CMK (cell line): ENCODE results near the gene INPP5K.

Source experiments
- DNase-seq: peaks from one replicate; pipeline ENCODE4 v3.0.0-alpha.2; 2010; ENCODE audit warnings: low read depth

The INPP5K gene

GRCh38 chr17:1485423-1486376 lies 30.7 kb downstream of the INPP5K start:
- no peak for DNase-seq

GRCh38 chr17:1484676-1485422 lies 31.6 kb downstream of the INPP5K start:
- DNase-seq, result no peak

GRCh38 chr17:1484060-1484535 lies 32.3 kb downstream of the INPP5K start:
- DNase-seq, result no peak

GRCh38 chr17:1482680-1483079 lies 33.7 kb downstream of the INPP5K start:
- no peak for DNase-seq

- no peak for DNase-seq
Observed at GRCh38 chr17:1481736-1482135, 34.7 kb downstream of the INPP5K start.

GRCh38 chr17:1480747-1481465 lies 35.5 kb downstream of the INPP5K start:
- no peak for DNase-seq

- DNase-seq, result no peak
Observed at GRCh38 chr17:1478418-1478817, 38.0 kb downstream of the INPP5K start.

- DNase-seq, result no peak
Observed at GRCh38 chr17:1475321-1475854, 41.0 kb downstream of the INPP5K start.

- DNase-seq, result no peak
Observed at GRCh38 chr17:1474402-1475189, 41.8 kb downstream of the INPP5K start.

- no peak for DNase-seq
Observed at GRCh38 chr17:1473841-1474240, 42.6 kb downstream of the INPP5K start.

- no peak for DNase-seq
Observed at GRCh38 chr17:1473170-1473569, 43.2 kb downstream of the INPP5K start.

- DNase-seq, result no peak
Observed at GRCh38 chr17:1471911-1472821, 44.2 kb downstream of the INPP5K start.

- no peak for DNase-seq
Observed at GRCh38 chr17:1471490-1471889, 44.9 kb downstream of the INPP5K start.

GRCh38 chr17:1470755-1471462 lies 45.5 kb downstream of the INPP5K start:
- no peak for DNase-seq

- DNase-seq, result no peak
Observed at GRCh38 chr17:1470071-1470754, 46.2 kb downstream of the INPP5K start.

- DNase-seq, result no peak
Observed at GRCh38 chr17:1469231-1469852, 47.1 kb downstream of the INPP5K start.

GRCh38 chr17:1467898-1468492 lies 48.4 kb downstream of the INPP5K start:
- DNase-seq, result no peak

GRCh38 chr17:1467258-1467657 lies 49.2 kb downstream of the INPP5K start:
- no peak for DNase-seq
